Nephron progenitor cell (in vitro differentiated cells): Measurements from ENCODE around the gene LMAN1L.

Experiments used
- DNase-seq: peaks from one replicate; pipeline ENCODE4 v3.0.0; 2021
- H3K27ac Mint-ChIP-seq: 2 replicates; pipeline ENCODE4 v1.8.0; 2021; ENCODE audit warnings: mild to moderate bottlenecking, moderate library complexity, mixed read lengths
- H3K27me3 Mint-ChIP-seq: 2 replicates; pipeline ENCODE4 v1.8.0; 2021; ENCODE audit warnings: mild to moderate bottlenecking, low read depth, mixed read lengths; ENCODE audit not compliant: poor library complexity
- H3K36me3 Mint-ChIP-seq: 2 replicates; pipeline ENCODE4 v1.8.0; 2021; ENCODE audit warnings: low read depth, mixed read lengths
- H3K4me1 Mint-ChIP-seq: 2 replicates; pipeline ENCODE4 v1.8.0; 2021; ENCODE audit warnings: mixed read lengths
- H3K4me3 Mint-ChIP-seq: 2 replicates; pipeline ENCODE4 v1.8.0; 2021; ENCODE audit warnings: mild to moderate bottlenecking, moderate library complexity, mixed read lengths
- H3K9me3 Mint-ChIP-seq: 2 replicates; pipeline ENCODE4 v1.8.0; 2021; ENCODE audit warnings: mild to moderate bottlenecking, moderate library complexity, mixed read lengths
- CTCF ChIP-seq: fragments of 200-600 bp; sonication (generic); IDR thresholded peaks from 2 replicates; pipeline ENCODE4 v1.5.0; 2021; ENCODE audit warnings: antibody characterized with exemption

The LMAN1L gene

GRCh38 chr15:74812533-74812932 is at the start of gene LMAN1L:
TSS of gene LMAN1L (plus strand) at chr15:74812835. CDS start at chr15:74812855, 20 bp downstream.
- Mint-ChIP-seq H3K4me3 (no peak within 1 kb of the TSS), H3K9me3 (no peaks in the 10 kb centered on the region), H3K27me3 (peaks cover 18% of the 10 kb centered on the region), H3K27ac (no peak within 1 kb of the TSS), H3K36me3 (no peaks in the 10 kb centered on the region), H3K4me1 (peaks cover 19% of the 10 kb centered on the region)
- TF ChIP-seq CTCF = no peak
- no peak for DNase-seq

GRCh38 chr15:74763416-74763815 is 49.2 kb upstream of the LMAN1L start:
- H3K36me3 Mint-ChIP-seq = no peaks in the 10 kb centered on the region
- TF ChIP-seq CTCF = no peak
- peaks cover 21% of the 10 kb centered on the region for H3K4me1 Mint-ChIP-seq
- no peak overlapping the region for H3K4me3 Mint-ChIP-seq
- H3K27me3 Mint-ChIP-seq = peaks cover 16% of the 10 kb centered on the region
- H3K9me3 Mint-ChIP-seq = no peaks in the 10 kb centered on the region
- no peak for DNase-seq
- H3K27ac Mint-ChIP-seq = no peak overlapping the region

GRCh38 chr15:74767167-74768098 is 45.2 kb upstream of the LMAN1L start:
- no peaks in the 10 kb centered on the region for H3K36me3 Mint-ChIP-seq
- H3K27ac Mint-ChIP-seq = no peak overlapping the region
- peaks cover 26% of the 10 kb centered on the region for H3K4me1 Mint-ChIP-seq
- no peaks in the 10 kb centered on the region for H3K9me3 Mint-ChIP-seq
- TF ChIP-seq CTCF = no peak
- peaks cover 16% of the 10 kb centered on the region for H3K27me3 Mint-ChIP-seq
- H3K4me3 Mint-ChIP-seq = no peak overlapping the region
- DNase-seq = no peak

GRCh38 chr15:74768099-74768770 is 44.4 kb upstream of the LMAN1L start:
- no peaks in the 10 kb centered on the region for H3K9me3 Mint-ChIP-seq
- peaks cover 16% of the 10 kb centered on the region for H3K27me3 Mint-ChIP-seq
- no peak for DNase-seq
- H3K4me3 Mint-ChIP-seq = peak overlapping the region; percentile 55
- no peaks in the 10 kb centered on the region for H3K36me3 Mint-ChIP-seq
- no peak overlapping the region for H3K27ac Mint-ChIP-seq
- peaks cover 23% of the 10 kb centered on the region for H3K4me1 Mint-ChIP-seq
- TF ChIP-seq CTCF = no peak

GRCh38 chr15:74768771-74769342 is 43.8 kb upstream of the LMAN1L start:
- Mint-ChIP-seq H3K27me3 (peaks cover 19% of the 10 kb centered on the region), H3K36me3 (no peaks in the 10 kb centered on the region), H3K9me3 (no peaks in the 10 kb centered on the region), H3K4me3 (peak overlapping the region; percentile 55), H3K4me1 (peaks cover 26% of the 10 kb centered on the region), H3K27ac (no peak overlapping the region)
- peak; percentile 79 for DNase-seq
- peak; percentile 73 for TF ChIP-seq CTCF
